Lower lobe of right lung (tissue), 2 donors: ENCODE data around the gene MFNG. TPM values are rescaled to one million over a fixed set of nuclear protein-coding genes. Genes with fewer than 3 reads are reported as not detected.

ENCODE experiments used
- ATAC-seq, 2 donors: fragments of 200-7000 bp; cut with Tn5 transposase; one replicate each; pipeline ENCODE4 v1.9.1; 2020 to 2022; ENCODE audit warnings: mild to moderate bottlenecking in 2 of 2, moderate library complexity in 2 of 2
- DNase-seq: peaks from one replicate; pipeline ENCODE4 v3.0.0-alpha.2; 2020
- H3K27ac ChIP-seq: fragments of 200-600 bp; one replicate; pipeline ENCODE4 v1.8.0; 2022
- H3K27me3 ChIP-seq: fragments of 200-600 bp; one replicate; pipeline ENCODE4 v1.8.0; 2022; ENCODE audit warnings: low read depth
- H3K36me3 ChIP-seq: fragments of 200-600 bp; one replicate; pipeline ENCODE4 v1.8.0; 2022; ENCODE audit warnings: mild to moderate bottlenecking
- H3K4me1 ChIP-seq: fragments of 200-600 bp; one replicate; pipeline ENCODE4 v1.8.0; 2022
- H3K4me3 ChIP-seq: fragments of 200-600 bp; one replicate; pipeline ENCODE4 v1.8.0; 2022; ENCODE audit warnings: mild to moderate bottlenecking
- H3K9me3 ChIP-seq: fragments of 200-600 bp; one replicate; pipeline ENCODE4 v1.8.0; 2022
- intact Hi-C: fragments of 100-400 bp; cut with DNase I; formaldehyde crosslinking; loops from one replicate; pipeline ENCODE4 v1.11.0; 2022
- total RNA-seq: library from RNA; stranded (reverse); fragmentation: NEBNext Ultra II Directional; extraction: Animal tissue kit (Norgen Biotek cat#: 25700); gene quantifications from one replicate; pipeline ENCODE4 v1.2.1, GENCODE V29; 2021
- TF ChIP-seq, protein P1 (sequence below): fragments of 200-600 bp; IDR thresholded peaks from one replicate; pipeline ENCODE4 v1.8.0; 2022; ENCODE audit warnings: antibody characterized with exemption, mild to moderate bottlenecking
- donor health status: DM: no; HTN: yes; CAD: no; lungs with severe emphysema.

The MFNG gene
- total RNA-seq, 1 donor from 2014 or later: 71.0 TPM

DNA sequence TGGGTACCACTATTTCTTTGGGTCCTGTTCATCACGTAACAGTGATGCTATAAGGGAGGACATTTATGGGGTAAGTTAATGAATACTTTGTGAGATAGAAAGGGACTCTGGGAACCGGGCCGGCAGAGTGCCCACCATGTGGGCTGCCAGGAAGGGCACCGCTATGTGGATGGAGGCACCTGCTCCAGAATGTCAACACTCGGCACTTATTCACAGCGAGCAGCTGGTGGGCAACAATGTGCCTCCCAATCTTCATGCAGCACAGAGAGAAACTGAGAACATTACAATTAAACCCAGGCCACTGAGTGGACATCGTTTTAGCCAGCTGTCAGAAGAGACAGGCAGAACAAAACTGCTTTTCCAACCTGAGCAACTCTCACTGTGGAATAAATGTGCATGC is 43.1 kb downstream of the MFNG start:
- ATAC-seq (no peak), DNase-seq (no peak)
- peaks cover 13% of the 10 kb centered on the region for H3K27me3 ChIP-seq

DNA sequence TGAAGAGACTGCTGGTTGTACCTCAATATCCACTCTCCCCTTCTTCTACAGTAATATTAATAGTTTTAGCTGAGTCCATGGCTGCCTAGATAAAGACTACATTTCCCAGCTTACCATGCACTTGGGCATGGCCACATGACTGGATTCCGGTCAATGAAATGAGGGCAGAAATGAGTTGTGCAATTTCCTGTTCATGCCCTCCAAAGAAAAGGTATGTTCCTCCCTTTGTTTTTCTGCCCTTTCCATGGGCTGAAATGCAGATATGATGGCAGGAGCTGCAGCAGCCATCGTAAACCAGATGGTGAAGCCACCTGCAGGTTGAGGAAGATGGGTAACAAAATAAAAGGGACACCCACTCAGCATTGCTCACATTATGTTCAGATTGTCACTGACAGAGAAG is 43.6 kb downstream of the MFNG start:
- H3K9me3 ChIP-seq: no peaks in the 10 kb centered on the region
- H3K4me1 ChIP-seq: no peaks in the 10 kb centered on the region
- H3K27ac ChIP-seq: no peak overlapping the region
- H3K27me3 ChIP-seq: peaks cover 12% of the 10 kb centered on the region
- intact Hi-C loops: no loop called here
- ATAC-seq (no peak), DNase-seq (no peak)
- no peak overlapping the region for H3K4me3 ChIP-seq
- TF ChIP-seq, protein P1, sequence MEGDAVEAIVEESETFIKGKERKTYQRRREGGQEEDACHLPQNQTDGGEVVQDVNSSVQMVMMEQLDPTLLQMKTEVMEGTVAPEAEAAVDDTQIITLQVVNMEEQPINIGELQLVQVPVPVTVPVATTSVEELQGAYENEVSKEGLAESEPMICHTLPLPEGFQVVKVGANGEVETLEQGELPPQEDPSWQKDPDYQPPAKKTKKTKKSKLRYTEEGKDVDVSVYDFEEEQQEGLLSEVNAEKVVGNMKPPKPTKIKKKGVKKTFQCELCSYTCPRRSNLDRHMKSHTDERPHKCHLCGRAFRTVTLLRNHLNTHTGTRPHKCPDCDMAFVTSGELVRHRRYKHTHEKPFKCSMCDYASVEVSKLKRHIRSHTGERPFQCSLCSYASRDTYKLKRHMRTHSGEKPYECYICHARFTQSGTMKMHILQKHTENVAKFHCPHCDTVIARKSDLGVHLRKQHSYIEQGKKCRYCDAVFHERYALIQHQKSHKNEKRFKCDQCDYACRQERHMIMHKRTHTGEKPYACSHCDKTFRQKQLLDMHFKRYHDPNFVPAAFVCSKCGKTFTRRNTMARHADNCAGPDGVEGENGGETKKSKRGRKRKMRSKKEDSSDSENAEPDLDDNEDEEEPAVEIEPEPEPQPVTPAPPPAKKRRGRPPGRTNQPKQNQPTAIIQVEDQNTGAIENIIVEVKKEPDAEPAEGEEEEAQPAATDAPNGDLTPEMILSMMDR: no peak
- H3K36me3 ChIP-seq: no peaks in the 10 kb centered on the region

More for the DNA sequence above, 43.1 kb downstream of the MFNG start:
- TF ChIP-seq, protein P1: no peak
- intact Hi-C loops: no loop called here
- Histone ChIP-seq H3K9me3 (no peaks in the 10 kb centered on the region), H3K27ac (no peak overlapping the region), H3K4me3 (no peak overlapping the region), H3K4me1 (no peaks in the 10 kb centered on the region), H3K36me3 (no peaks in the 10 kb centered on the region)

DNA sequence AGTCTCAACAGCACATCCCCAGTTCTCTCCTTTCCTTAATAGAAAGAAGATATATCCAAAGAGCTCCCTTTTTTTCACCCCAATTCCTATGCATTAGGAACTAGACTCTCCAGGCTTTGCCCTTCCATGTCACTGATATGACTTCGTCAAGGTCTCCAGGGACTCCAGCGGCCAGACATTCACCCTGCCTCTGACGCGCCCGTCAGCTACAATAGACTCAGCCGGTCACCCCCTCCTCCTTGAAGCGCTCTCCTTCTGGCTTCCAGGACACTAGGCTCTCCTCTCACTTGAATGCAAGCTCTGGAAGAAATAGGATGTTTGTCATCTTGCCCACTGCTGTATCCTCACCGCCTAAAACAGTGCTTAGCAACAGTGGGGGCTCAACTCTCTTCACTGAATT is 44.0 kb downstream of the MFNG start:
- H3K4me1 ChIP-seq: no peaks in the 10 kb centered on the region
- TF ChIP-seq, protein P1: no peak
- DNase-seq (no peak), ATAC-seq (no peak)
- intact Hi-C loops: no loop called here
- H3K27ac ChIP-seq: no peak overlapping the region
- peaks cover 7% of the 10 kb centered on the region for H3K27me3 ChIP-seq
- no peaks in the 10 kb centered on the region for H3K9me3 ChIP-seq
- H3K36me3 ChIP-seq: no peaks in the 10 kb centered on the region
- H3K4me3 ChIP-seq: no peak overlapping the region

DNA sequence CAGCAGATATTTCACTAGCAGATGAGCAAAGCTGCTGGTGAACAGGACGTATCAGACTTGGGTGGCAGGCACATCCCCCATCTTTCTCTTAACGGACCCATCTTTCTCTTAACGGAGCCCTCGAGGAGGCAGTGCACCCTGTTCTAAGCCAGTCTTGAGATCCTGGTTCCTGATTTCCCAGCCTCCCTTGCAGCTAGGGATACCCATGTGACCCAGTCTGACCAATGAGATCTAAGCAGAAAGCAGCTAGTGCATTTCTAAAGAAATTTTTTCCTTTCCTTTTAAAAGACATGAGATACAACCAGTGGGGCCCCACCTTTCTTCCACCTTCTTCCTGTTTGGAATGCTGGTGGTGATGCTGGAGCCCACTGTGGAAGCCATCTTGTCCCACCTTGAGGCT is 45.3 kb downstream of the MFNG start:
- Histone ChIP-seq H3K27me3 (peaks cover 3% of the 10 kb centered on the region), H3K4me1 (no peaks in the 10 kb centered on the region), H3K4me3 (no peak overlapping the region), H3K9me3 (no peaks in the 10 kb centered on the region), H3K36me3 (no peaks in the 10 kb centered on the region), H3K27ac (no peak overlapping the region)
- TF ChIP-seq, protein P1: no peak
- DNase-seq (no peak), ATAC-seq (no peak)
- intact Hi-C loops: no loop called here

DNA sequence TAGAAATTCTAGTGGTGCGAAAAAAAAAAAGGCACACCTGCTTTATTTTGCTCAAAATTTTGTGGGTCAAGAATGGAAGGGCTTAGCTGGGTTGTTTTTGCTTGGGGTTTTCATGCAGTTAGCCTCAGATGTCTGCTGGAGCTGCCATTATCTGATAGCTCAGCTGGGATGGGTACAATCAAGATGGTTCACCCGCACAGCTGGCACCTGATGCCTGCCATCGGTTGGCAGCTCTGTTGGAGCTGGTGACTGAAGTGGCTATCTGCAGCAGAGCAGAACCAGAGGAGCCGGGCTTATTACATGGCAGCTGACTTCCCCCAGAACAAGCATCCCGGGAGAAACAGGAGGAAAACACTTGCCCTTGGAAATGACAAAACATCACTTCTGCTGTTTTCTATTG is 46.8 kb downstream of the MFNG start:
- Histone ChIP-seq H3K27me3 (peaks cover 10% of the 10 kb centered on the region), H3K36me3 (no peaks in the 10 kb centered on the region), H3K4me1 (no peaks in the 10 kb centered on the region), H3K9me3 (no peaks in the 10 kb centered on the region), H3K4me3 (no peak overlapping the region), H3K27ac (no peak overlapping the region)
- no peak for DNase-seq
- TF ChIP-seq, protein P1: no peak
- intact Hi-C loops: no loop called here
- ATAC-seq: no peak
